MM.1S (cell line): ENCODE data around the gene LRRC26.

Experiments used
- DNase-seq: peaks from one replicate; pipeline ENCODE4 v3.0.0-alpha.2; 2015
- H2AFZ ChIP-seq: fragments of 300-600 bp; sonication (generic); 2 replicates; pipeline ENCODE4 v1.6.0; 2016; ENCODE audit warnings: antibody characterized with exemption, low read length
- H3F3A ChIP-seq: fragments of 300-600 bp; sonication (generic); 2 replicates; pipeline ENCODE4 v1.6.1; 2016; ENCODE audit warnings: mild to moderate bottlenecking, antibody characterized with exemption, low read length, moderate library complexity, mixed read lengths; ENCODE audit not compliant: insufficient read depth
- H3K27ac ChIP-seq: fragments of 300-600 bp; sonication (generic); 2 replicates; pipeline ENCODE4 v1.5.1; 2016; ENCODE audit warnings: mild to moderate bottlenecking, low read length
- H3K27me3 ChIP-seq: fragments of 300-600 bp; sonication (generic); replicated peaks from 2 replicates; pipeline ENCODE4 v1.6.0; 2016; ENCODE audit warnings: low read length; ENCODE audit not compliant: insufficient read depth
- H3K36me3 ChIP-seq: fragments of 300-600 bp; sonication (generic); replicated peaks from 2 replicates; pipeline ENCODE4 v1.6.1; 2016; ENCODE audit warnings: mild to moderate bottlenecking, low read length, mixed read lengths; ENCODE audit not compliant: insufficient read depth
- H3K4me1 ChIP-seq: fragments of 300-600 bp; sonication (generic); 2 replicates; pipeline ENCODE4 v1.6.1; 2016; ENCODE audit warnings: low read length, mixed read lengths
- H3K4me2 ChIP-seq: fragments of 300-600 bp; sonication (generic); 2 replicates; pipeline ENCODE4 v1.6.0; 2016; ENCODE audit warnings: low read depth, low read length
- H3K4me3 ChIP-seq: fragments of 300-600 bp; sonication (generic); 2 replicates; pipeline ENCODE4 v1.5.1; 2016; ENCODE audit warnings: low read length, mixed read lengths
- H3K79me2 ChIP-seq: fragments of 300-600 bp; sonication (generic); 2 replicates; pipeline ENCODE4 v1.6.1; 2016; ENCODE audit warnings: mixed run types, low read length, mixed read lengths
- H3K9ac ChIP-seq: fragments of 300-600 bp; sonication (generic); 2 replicates; pipeline ENCODE4 v1.6.1; 2016; ENCODE audit warnings: low read length, mixed read lengths
- H3K9me2 ChIP-seq: fragments of 300-600 bp; sonication (generic); replicated peaks from 2 replicates; pipeline ENCODE4 v1.6.1; 2016; ENCODE audit warnings: mild to moderate bottlenecking, low read length, mixed read lengths; ENCODE audit not compliant: insufficient read depth
- H3K9me3 ChIP-seq: fragments of 300-600 bp; sonication (generic); replicated peaks from 2 replicates; pipeline ENCODE4 v1.6.1; 2016; ENCODE audit warnings: mild to moderate bottlenecking, low read length, mixed read lengths; ENCODE audit not compliant: insufficient read depth
- H4K20me1 ChIP-seq: fragments of 300-600 bp; sonication (generic); 2 replicates; pipeline ENCODE4 v1.6.1; 2016; ENCODE audit warnings: mild to moderate bottlenecking, low read length, moderate library complexity, mixed read lengths; ENCODE audit not compliant: insufficient read depth
- CTCF ChIP-seq: fragments of 300-600 bp; sonication (generic); IDR thresholded peaks from 2 replicates; pipeline ENCODE4 v1.5.1; 2016; ENCODE audit warnings: antibody characterized with exemption, low read length, mixed read lengths
- EZH2 ChIP-seq: fragments of 300-600 bp; sonication (generic); optimal IDR thresholded peaks from 2 replicates; pipeline ENCODE3; 2017; ENCODE audit warnings: low read depth, mild to moderate bottlenecking, antibody characterized with exemption, low read length, mixed read lengths
- EZH2phosphoT487 ChIP-seq: fragments of 300-600 bp; sonication (generic); IDR thresholded peaks from 2 replicates; pipeline ENCODE4 v1.6.1; 2018; ENCODE audit warnings: antibody characterized with exemption, low read length

LRRC26 gene

GRCh38 chr9:137190315-137190856, 20.5 kb upstream of the LRRC26 start:
- no peak overlapping the region for H3K27ac ChIP-seq
- TF ChIP-seq EZH2 (no peak), CTCF (no peak), EZH2phosphoT487 (no peak)
- H2AFZ ChIP-seq: no peak overlapping the region
- H3K9me2 ChIP-seq: no peaks in the 10 kb centered on the region
- no peaks in the 10 kb centered on the region for H3K9me3 ChIP-seq
- no peak overlapping the region; the same call in 1 of the 2 replicates for H3K4me3 ChIP-seq
- H3K4me2 ChIP-seq: peak overlapping the region; percentile 93; the same call in 1 of the 2 replicates
- no peaks in the 10 kb centered on the region for H3K27me3 ChIP-seq
- peak overlapping the region; percentile 93; the same call in 1 of the 2 replicates for H3K9ac ChIP-seq
- H3K36me3 ChIP-seq: no peaks in the 10 kb centered on the region
- H3F3A ChIP-seq: peaks cover 19% of the 10 kb centered on the region
- H4K20me1 ChIP-seq: no peaks in the 10 kb centered on the region
- H3K79me2 ChIP-seq: peaks cover 52% of the 10 kb centered on the region
- no peak for DNase-seq
- H3K4me1 ChIP-seq: peaks cover 17% of the 10 kb centered on the region

- Histone ChIP-seq H3K4me1 (peaks cover 17% of the 10 kb centered on the region), H4K20me1 (no peaks in the 10 kb centered on the region), H3K36me3 (no peaks in the 10 kb centered on the region), H3K9ac (peak overlapping the region; percentile 93), H3K9me3 (no peaks in the 10 kb centered on the region), H3K9me2 (no peaks in the 10 kb centered on the region), H3K79me2 (peaks cover 59% of the 10 kb centered on the region), H3K27ac (peak overlapping the region; percentile 94), H3K4me2 (peak overlapping the region; percentile 93), H3K27me3 (no peaks in the 10 kb centered on the region), H3K4me3 (peak overlapping the region; percentile 98), H3F3A (peaks cover 19% of the 10 kb centered on the region), H2AFZ (peak overlapping the region; percentile 19; the same call in 1 of the 2 replicates)
- TF ChIP-seq EZH2 (no peak), EZH2phosphoT487 (no peak), CTCF (no peak)
- DNase-seq: no peak
Observed at GRCh38 chr9:137189297-137190295, 19.7 kb upstream of the LRRC26 start.

- peak within 1 kb of the TSS; percentile 94 for H3K27ac ChIP-seq
- H3K9me3 ChIP-seq: no peaks in the 10 kb centered on the region
- DNase-seq: peak; percentile 96
- no peaks in the 10 kb centered on the region for H3K27me3 ChIP-seq
- peaks cover 17% of the 10 kb centered on the region for H3K4me1 ChIP-seq
- H3K9me2 ChIP-seq: no peaks in the 10 kb centered on the region
- peaks cover 59% of the 10 kb centered on the region for H3K79me2 ChIP-seq
- peak within 1 kb of the TSS; percentile 98 for H3K4me3 ChIP-seq
- H3K9ac ChIP-seq: peak within 1 kb of the TSS; percentile 93
- no peaks in the 10 kb centered on the region for H4K20me1 ChIP-seq
- H3K36me3 ChIP-seq: no peaks in the 10 kb centered on the region
- H3K4me2 ChIP-seq: peak within 1 kb of the TSS; percentile 93
- peaks cover 19% of the 10 kb centered on the region for H3F3A ChIP-seq
- peak within 1 kb of the TSS; percentile 93 for H2AFZ ChIP-seq
- peak; percentile 49 for TF ChIP-seq CTCF
- no peak for TF ChIP-seq EZH2
Observed at GRCh38 chr9:137188490-137189296, 18.8 kb upstream of the LRRC26 start, which contains the start of the genes ANAPC2 and SSNA1. Gene ANAPC2, minus strand, starts transcription at chr9:137188560. Its CDS starts 28 bp downstream, at chr9:137188532. Gene SSNA1, plus strand, starts transcription at chr9:137188676. Its CDS starts 51 bp downstream, at chr9:137188727.
